Naive thymus-derived CD4-positive, alpha-beta T cell (primary cell): ENCODE data around the gene ADAP1. TPM values are rescaled to one million over a fixed set of nuclear protein-coding genes. Genes with fewer than 3 reads are reported as not detected.
A peak's percentile ranks its signal among the peaks of the same experiment; 100 is the strongest.

Experiments
- ATAC-seq: fragments of 150-1000 bp; cut with Tn5 transposase; 2 replicates; pipeline ENCODE4 v1.10.0; 2021; ENCODE audit warnings: mild to moderate bottlenecking, moderate library complexity
- CTCF ChIA-PET: fragments of 350-600 bp; sonication (Branson Sonifier 250); formaldehyde crosslinking; loops from one replicate; lab custom pipeline; 2021; ENCODE audit warnings: antibody characterized with exemption; lab: Charles Lee
- POLR2A ChIA-PET: fragments of 350-600 bp; sonication (Branson Sonifier 250); formaldehyde crosslinking; loops from one replicate; lab custom pipeline; 2021; ENCODE audit warnings: antibody characterized with exemption, inconsistent platforms; lab: Charles Lee
- DNase-seq, 9 donors: peaks; one replicate each; pipeline versions ENCODE4 v3.0.0 to v3.0.0-alpha.2; 2020 to 2022; ENCODE audit warnings: mixed read lengths in 1 of 9
- H3K27ac ChIP-seq: one replicate; pipeline ENCODE4 v1.7.0; 2013; ENCODE audit warnings: mild to moderate bottlenecking, low read depth, low read length, moderate library complexity
- H3K27me3 ChIP-seq, 2 donors: one replicate each; pipeline ENCODE4 v1.7.0; 2013; ENCODE audit warnings: low read length in 2 of 2, mild to moderate bottlenecking in 2 of 2, moderate library complexity in 2 of 2; ENCODE audit not compliant: control insufficient read depth in 2 of 2, insufficient read depth in 2 of 2
- H3K36me3 ChIP-seq, 3 experiments: 1 replicate in 2 of 3; 2 replicates in 1 of 3; pipeline ENCODE4 v1.7.0; 2013; ENCODE audit warnings: low read length in 3 of 3, mild to moderate bottlenecking in 3 of 3, moderate library complexity in 1 of 3; ENCODE audit not compliant: insufficient read depth in 3 of 3, control insufficient read depth in 2 of 3
- H3K4me1 ChIP-seq, 2 donors: one replicate each; pipeline ENCODE4 v1.7.0; 2013; ENCODE audit warnings: low read length in 2 of 2, mild to moderate bottlenecking in 2 of 2, moderate library complexity in 1 of 2; ENCODE audit not compliant: control insufficient read depth in 2 of 2, insufficient read depth in 2 of 2
- H3K4me3 ChIP-seq: 2 replicates; pipeline ENCODE4 v1.7.0; 2013; ENCODE audit warnings: mild to moderate bottlenecking, low read length
- H3K9me3 ChIP-seq, 3 experiments: 1 replicate in 2 of 3; 2 replicates in 1 of 3; pipeline ENCODE4 v1.7.0; 2013; ENCODE audit warnings: low read length in 3 of 3; ENCODE audit not compliant: control insufficient read depth in 2 of 3
- H3K27ac Mint-ChIP-seq, 9 donors: one replicate each; pipeline ENCODE4 v1.8.0; 2020 to 2022; ENCODE audit warnings: mixed read lengths in 9 of 9, mild to moderate bottlenecking in 8 of 9, moderate library complexity in 5 of 9, inconsistent platforms in 2 of 9
- H3K27me3 Mint-ChIP-seq, 5 donors: one replicate each; pipeline ENCODE4 v1.8.0; 2021 to 2022; ENCODE audit warnings: mixed read lengths in 5 of 5, mild to moderate bottlenecking in 1 of 5
- H3K36me3 Mint-ChIP-seq, 5 donors: one replicate each; pipeline ENCODE4 v1.8.0; 2020 to 2022; ENCODE audit warnings: mixed read lengths in 5 of 5, mild to moderate bottlenecking in 3 of 5, inconsistent platforms in 1 of 5
- H3K4me1 Mint-ChIP-seq, 7 donors: one replicate each; pipeline ENCODE4 v1.8.0; 2020 to 2022; ENCODE audit warnings: mixed read lengths in 7 of 7, mild to moderate bottlenecking in 3 of 7, inconsistent platforms in 1 of 7
- H3K4me3 Mint-ChIP-seq, 10 donors: one replicate each; pipeline ENCODE4 v1.8.0; 2020 to 2022; ENCODE audit warnings: mild to moderate bottlenecking in 10 of 10, mixed read lengths in 10 of 10, moderate library complexity in 6 of 10, inconsistent platforms in 2 of 10
- H3K9me3 Mint-ChIP-seq, 11 donors: one replicate each; pipeline ENCODE4 v1.8.0; 2020 to 2022; ENCODE audit warnings: mixed read lengths in 11 of 11, mild to moderate bottlenecking in 4 of 11, inconsistent platforms in 1 of 11, moderate library complexity in 1 of 11
- intact Hi-C, 2 donors: fragments of 100-400 bp; cut with micrococcal nuclease; formaldehyde crosslinking; loops; one replicate each; pipeline ENCODE4 v1.15.1; 2023
- polyA plus RNA-seq, 2 donors: library from polyadenylated mRNA; unstranded; fragments of 300-500 nt; fragmentation: Illumina TruSeq; gene quantifications; one replicate each; pipeline ENCODE4 v1.2.3, GENCODE V29; 2021
- total RNA-seq, 6 experiments: library from RNA in 5 of 6; stranded (reverse) in 5 of 6; gene quantifications; 1 replicate in 5 of 6; 2 replicates in 1 of 6; pipeline ENCODE4 v1.2.3 and lab custom pipeline; 2021 to 2026

ADAP1 gene
- total and polyA plus RNA-seq, 7 experiments from 2014 or later, result 3.8 to 68.6 (median 8.7) TPM

GRCh38 chr7:884191-885003 is 70.1 kb downstream of the ADAP1 start:
- CTCF ChIA-PET, result interaction anchor here (0.9 kb wide), 1 partner anchor 10 kb away, joined by 3 read pairs; no protein-coding TSS in a partner anchor
- Histone ChIP-seq H3K27me3 (no peaks in the 10 kb centered on the region), H3K4me3 (no peak overlapping the region), H3K9me3 (no peaks in the 10 kb centered on the region), H3K36me3 (peaks cover 0 to 60% (median 19%) of the 10 kb centered on the region in 3 experiments), H3K27ac (no peak overlapping the region), H3K4me1 (peaks cover under 1% of the 10 kb centered on the region in 2 donors)
- POLR2A ChIA-PET, result interaction anchor here (0.7 kb wide), 1 partner anchor 44 kb away, joined by 5 read pairs; no protein-coding TSS in a partner anchor
- no peak for ATAC-seq
- Mint-ChIP-seq H3K36me3 (peaks cover 0 to 10% (median 5%) of the 10 kb centered on the region in 5 donors), H3K27me3 (no peaks in the 10 kb centered on the region), H3K27ac (no peak overlapping the region), H3K9me3 (peaks cover 0 to 1% (median 0%) of the 10 kb centered on the region in 11 donors), H3K4me3 (peak overlapping the region in 1 of 10 donors; percentile 32), H3K4me1 (peaks cover 4 to 44% (median 35%) of the 10 kb centered on the region in 7 donors)
- DNase-seq, result no peak
- intact Hi-C loops, result no loop called here

- no peak for ATAC-seq
- H3K9me3 Mint-ChIP-seq, result peaks cover 0 to 3% (median 0%) of the 10 kb centered on the region in 11 donors
- H3K9me3 ChIP-seq, result no peaks in the 10 kb centered on the region
- H3K27me3 ChIP-seq, result no peaks in the 10 kb centered on the region
- no peaks in the 10 kb centered on the region for H3K27me3 Mint-ChIP-seq
- POLR2A ChIA-PET, result no interaction called here
- no peak overlapping the region for H3K27ac ChIP-seq
- peaks cover 9 to 10% of the 10 kb centered on the region in 2 donors for H3K4me1 ChIP-seq
- H3K4me3 Mint-ChIP-seq, result no peak overlapping the region
- no peak overlapping the region for H3K4me3 ChIP-seq
- peaks cover 9 to 54% (median 42%) of the 10 kb centered on the region in 7 donors for H3K4me1 Mint-ChIP-seq
- CTCF ChIA-PET, result interaction anchor here (0.7 to 0.9 kb wide), 2 partner anchors 11 to 109 kb away, joined by 3 to 4 read pairs; no protein-coding TSS in a partner anchor
- H3K36me3 ChIP-seq, result peaks cover 0 to 59% (median 18%) of the 10 kb centered on the region in 3 experiments
- no peak overlapping the region for H3K27ac Mint-ChIP-seq
- H3K36me3 Mint-ChIP-seq, result peaks cover 0 to 7% (median 5%) of the 10 kb centered on the region in 5 donors
- no peak for DNase-seq
- intact Hi-C loops, result no loop called here
These were observed 71.1 kb downstream of the ADAP1 start for GRCh38 chr7:883055-884021.

- POLR2A ChIA-PET, result interaction anchor here (0.7 to 0.9 kb wide), 2 partner anchors 41 to 148 kb away, joined by 3 read pairs; no protein-coding TSS in a partner anchor
- Histone ChIP-seq H3K4me3 (no peak overlapping the region), H3K27ac (no peak overlapping the region), H3K27me3 (no peaks in the 10 kb centered on the region), H3K36me3 (peaks cover 0 to 50% (median 11%) of the 10 kb centered on the region in 3 experiments), H3K9me3 (no peaks in the 10 kb centered on the region), H3K4me1 (peaks cover 14 to 16% of the 10 kb centered on the region in 2 donors)
- CTCF ChIA-PET, result no interaction called here
- no peak overlapping the region for H3K27ac Mint-ChIP-seq
- ATAC-seq (no peak), DNase-seq (no peak)
- H3K36me3 Mint-ChIP-seq, result peaks cover 0 to 5% (median 3%) of the 10 kb centered on the region in 5 donors
- peaks cover 0 to 3% (median 0%) of the 10 kb centered on the region in 11 donors for H3K9me3 Mint-ChIP-seq
- peaks cover 11 to 59% (median 46%) of the 10 kb centered on the region in 7 donors for H3K4me1 Mint-ChIP-seq
- intact Hi-C loops, result no loop called here
- H3K27me3 Mint-ChIP-seq, result no peaks in the 10 kb centered on the region
- H3K4me3 Mint-ChIP-seq, result peak overlapping the region in 1 of 10 donors; percentile 35
These were observed 72.0 kb downstream of the ADAP1 start for GRCh38 chr7:882336-883035.

GRCh38 chr7:881441-882234 is 72.8 kb downstream of the ADAP1 start:
- POLR2A ChIA-PET, result interaction anchor here (0.7 to 0.9 kb wide), 2 partner anchors 42 to 149 kb away, joined by 3 read pairs; no protein-coding TSS in a partner anchor
- ATAC-seq (no peak), DNase-seq (no peak)
- H3K4me1 ChIP-seq, result peaks cover 14 to 16% of the 10 kb centered on the region in 2 donors
- Mint-ChIP-seq H3K4me3 (peak overlapping the region in 2 of 10 donors; percentile 35 to 44), H3K9me3 (peaks cover 0 to 3% (median 0%) of the 10 kb centered on the region in 11 donors), H3K36me3 (peaks cover 0 to 5% (median 3%) of the 10 kb centered on the region in 5 donors), H3K27ac (no peak overlapping the region), H3K27me3 (no peaks in the 10 kb centered on the region), H3K4me1 (peaks cover 11 to 59% (median 46%) of the 10 kb centered on the region in 7 donors)
- CTCF ChIA-PET, result no interaction called here
- H3K27me3 ChIP-seq, result no peaks in the 10 kb centered on the region
- no peaks in the 10 kb centered on the region for H3K9me3 ChIP-seq
- no peak overlapping the region for H3K27ac ChIP-seq
- intact Hi-C loops, result no loop called here
- H3K4me3 ChIP-seq, result no peak overlapping the region
- peaks cover 0 to 46% (median 8%) of the 10 kb centered on the region in 3 experiments for H3K36me3 ChIP-seq

- ChIA-PET POLR2A (no interaction called here), CTCF (no interaction called here)
- H3K27ac ChIP-seq, result no peak overlapping the region
- Mint-ChIP-seq H3K4me3 (peak overlapping the region in 2 of 10 donors; percentile 12 to 41), H3K27me3 (no peaks in the 10 kb centered on the region), H3K27ac (peak overlapping the region in 1 of 9 donors; percentile 14), H3K36me3 (peaks cover 0 to 5% (median 3%) of the 10 kb centered on the region in 5 donors), H3K9me3 (peaks cover 0 to 3% (median 0%) of the 10 kb centered on the region in 11 donors), H3K4me1 (peaks cover 11 to 56% (median 46%) of the 10 kb centered on the region in 7 donors)
- intact Hi-C loops, result no loop called here
- DNase-seq (no peak), ATAC-seq (no peak)
- no peaks in the 10 kb centered on the region for H3K27me3 ChIP-seq
- peaks cover 0 to 34% (median 4%) of the 10 kb centered on the region in 3 experiments for H3K36me3 ChIP-seq
- no peaks in the 10 kb centered on the region for H3K9me3 ChIP-seq
- H3K4me3 ChIP-seq, result no peak overlapping the region
- H3K4me1 ChIP-seq, result peaks cover 14 to 20% of the 10 kb centered on the region in 2 donors
These were observed 74.0 kb downstream of the ADAP1 start for GRCh38 chr7:880450-880849.
